ENCODE data around the gene ZBED5. TPM values are rescaled to one million over a fixed set of nuclear protein-coding genes. Genes with fewer than 3 reads are reported as not detected.

The ZBED5 gene
- total RNA-seq, 1 experiment from 2014 or later = 43.5 TPM

GRCh38 chr11:10847960-10848860 is 9.6 kb downstream of the ZBED5 start:
- intact Hi-C loops (cut with micrococcal nuclease; ENCODE audit: unreplicated experiment) = no loop called here
- ChIA-PET CTCF (no interaction called here), POLR2A (ENCODE audit: low non-redundant PET) (interaction anchor here (0.5 kb wide), 1 partner anchor 9 kb away, joined by 4 read pairs; no protein-coding TSS in a partner anchor)
- H3K36me3 ChIP-seq (ENCODE audit: insufficient read depth, low read length, poor library complexity, severe bottlenecking) = peaks cover 14% of the 10 kb centered on the region
- BruUV-seq (replicated peaks) = no TSS peak
- no peaks in the 10 kb centered on the region for H3K4me1 ChIP-seq (ENCODE audit: insufficient read depth, low read length, poor library complexity, severe bottlenecking)
- TF ChIP-seq EZH2 (IDR thresholded peaks at IDR 0.05; ENCODE audit: borderline replicate concordance, low read depth, low read length, poor library complexity, severe bottlenecking) = no peak
- no peak for TF ChIP-seq CTCF (conservative IDR thresholded peaks at IDR 0.05; ENCODE audit: low read depth, low read length)
- no peak overlapping the region for H3K4me3 ChIP-seq (ENCODE audit: low read depth, low read length, poor library complexity, severe bottlenecking)
- H3K27ac ChIP-seq (ENCODE audit: low read depth, low read length, poor library complexity, severe bottlenecking) = no peak overlapping the region
- DNase-seq (ENCODE audit: low spot score) = no peak
- no peaks in the 10 kb centered on the region for H3K9me3 ChIP-seq (ENCODE audit: low read depth, low read length, poor library complexity, severe bottlenecking)
- no peaks in the 10 kb centered on the region for H3K27me3 ChIP-seq (replicated peaks; ENCODE audit: insufficient read depth, low read depth, low read length, poor library complexity)

- Histone ChIP-seq H3K36me3 (ENCODE audit: insufficient read depth, low read length, poor library complexity, severe bottlenecking) (no peaks in the 10 kb centered on the region), H3K4me1 (ENCODE audit: insufficient read depth, low read length, poor library complexity, severe bottlenecking) (no peaks in the 10 kb centered on the region), H3K27ac (ENCODE audit: low read depth, low read length, poor library complexity, severe bottlenecking) (no peak overlapping the region), H3K9me3 (ENCODE audit: low read depth, low read length, poor library complexity, severe bottlenecking) (no peaks in the 10 kb centered on the region), H3K27me3 (replicated peaks; ENCODE audit: insufficient read depth, low read depth, low read length, poor library complexity) (no peaks in the 10 kb centered on the region), H3K4me3 (ENCODE audit: low read depth, low read length, poor library complexity, severe bottlenecking) (no peak overlapping the region)
- TF ChIP-seq EZH2 (IDR thresholded peaks at IDR 0.05; ENCODE audit: borderline replicate concordance, low read depth, low read length, poor library complexity, severe bottlenecking) (no peak), CTCF (conservative IDR thresholded peaks at IDR 0.05; ENCODE audit: low read depth, low read length) (no peak)
- no TSS peak for BruUV-seq (replicated peaks)
- intact Hi-C loops (cut with micrococcal nuclease; ENCODE audit: unreplicated experiment) = no loop called here
- POLR2A ChIA-PET (ENCODE audit: low non-redundant PET) = interaction anchor here (0.5 kb wide), 1 partner anchor 1090 kb away, joined by 3 read pairs; no protein-coding TSS in a partner anchor
- DNase-seq (ENCODE audit: low spot score) = no peak
- CTCF ChIA-PET = no interaction called here
Measured at GRCh38 chr11:10846660-10847059, 11.2 kb downstream of the ZBED5 start.

GRCh38 chr11:10845589-10845988 is 12.3 kb downstream of the ZBED5 start:
- no peak overlapping the region for H3K4me3 ChIP-seq (ENCODE audit: low read depth, low read length, poor library complexity, severe bottlenecking)
- DNase-seq (ENCODE audit: low spot score) = no peak
- H3K36me3 ChIP-seq (ENCODE audit: insufficient read depth, low read length, poor library complexity, severe bottlenecking) = no peaks in the 10 kb centered on the region
- H3K9me3 ChIP-seq (ENCODE audit: low read depth, low read length, poor library complexity, severe bottlenecking) = no peaks in the 10 kb centered on the region
- CTCF ChIA-PET = no interaction called here
- no peak overlapping the region for H3K27ac ChIP-seq (ENCODE audit: low read depth, low read length, poor library complexity, severe bottlenecking)
- TF ChIP-seq EZH2 (IDR thresholded peaks at IDR 0.05; ENCODE audit: borderline replicate concordance, low read depth, low read length, poor library complexity, severe bottlenecking) = no peak
- H3K27me3 ChIP-seq (replicated peaks; ENCODE audit: insufficient read depth, low read depth, low read length, poor library complexity) = no peaks in the 10 kb centered on the region
- intact Hi-C loops (cut with micrococcal nuclease; ENCODE audit: unreplicated experiment) = no loop called here
- BruUV-seq (replicated peaks) = no TSS peak
- no peaks in the 10 kb centered on the region for H3K4me1 ChIP-seq (ENCODE audit: insufficient read depth, low read length, poor library complexity, severe bottlenecking)
- POLR2A ChIA-PET (ENCODE audit: low non-redundant PET) = no interaction called here

All from A673 (cell line).